Panc1 (cell line): Measurements from ENCODE around the gene FBXO24. TPM values are rescaled to one million over a fixed set of nuclear protein-coding genes. Genes with fewer than 3 reads are reported as not detected.
A peak's percentile ranks its signal among the peaks of the same experiment; 100 is the strongest.

Experiments
- ATAC-seq: fragments of 200-7000 bp; cut with Tn5 transposase; 2 replicates; pipeline ENCODE4 v1.9.1; 2020; ENCODE audit warnings: mild to moderate bottlenecking, moderate library complexity
- BruUV-seq: library from RNA; stranded (reverse); fragments of 400-500 nt; replicated peaks from 2 replicates; lab custom pipeline; 2021; lab: Mats Ljungman, UMichigan
- CTCF ChIA-PET: fragments of 300-600 bp; sonication (Branson Sonifier 250); formaldehyde crosslinking; loops from one replicate; lab custom pipeline; 2022; ENCODE audit warnings: antibody characterized with exemption; lab: Charles Lee
- POLR2A ChIA-PET: fragments of 300-600 bp; sonication (Branson Sonifier 250); formaldehyde crosslinking; loops from one replicate; lab custom pipeline; 2022; ENCODE audit warnings: antibody characterized with exemption; lab: Charles Lee
- DNase-seq: peaks from one replicate; pipeline ENCODE4 v3.0.0-alpha.2; 2010; ENCODE audit warnings: low read depth, low spot score
- H3K27ac ChIP-seq: 2 replicates; pipeline ENCODE4 v1.5.1; 2011; ENCODE audit warnings: mild to moderate bottlenecking, low read length, inconsistent platforms
- H3K27me3 ChIP-seq: fragments of 200-500 bp; sonication (Bioruptor generic); 2 replicates; pipeline ENCODE4 v1.6.0; 2014; ENCODE audit warnings: low read length, inconsistent platforms; ENCODE audit not compliant: control insufficient read depth, insufficient read depth
- H3K36me3 ChIP-seq: fragments of 200-500 bp; sonication (Bioruptor generic); 2 replicates; pipeline ENCODE4 v1.5.1; 2014; ENCODE audit warnings: inconsistent platforms, mild to moderate bottlenecking, low read length, moderate library complexity; ENCODE audit not compliant: control insufficient read depth, insufficient read depth
- H3K4me1 ChIP-seq: 2 replicates; pipeline ENCODE4 v1.5.1; 2011; ENCODE audit warnings: inconsistent platforms, mild to moderate bottlenecking, low read length, moderate library complexity; ENCODE audit not compliant: control insufficient read depth, insufficient read depth
- H3K4me3 ChIP-seq, 2 experiments: 2 replicates each; pipeline ENCODE4 v1.5.1; 2011 to 2012; ENCODE audit warnings: low read depth in 2 of 2, low read length in 2 of 2, mild to moderate bottlenecking in 2 of 2, inconsistent platforms in 1 of 2, moderate library complexity in 1 of 2
- H3K9me3 ChIP-seq: fragments of 200-500 bp; sonication (Bioruptor generic); 2 replicates; pipeline ENCODE4 v1.5.1; 2014; ENCODE audit warnings: low read depth, mild to moderate bottlenecking, inconsistent platforms, low read length, moderate library complexity; ENCODE audit not compliant: control insufficient read depth, insufficient read depth
- CTCF ChIP-seq: fragments of 450-650 bp; IDR thresholded peaks from 2 replicates; pipeline ENCODE4 v1.5.1; 2017; ENCODE audit warnings: mild to moderate bottlenecking
- POLR2AphosphoS5 ChIP-seq: IDR thresholded peaks from 2 replicates; pipeline ENCODE4 v1.6.1; 2012; ENCODE audit warnings: mild to moderate bottlenecking, low read depth, low read length, moderate library complexity
- REST ChIP-seq, 2 experiments: IDR thresholded peaks; 2 replicates each; pipeline ENCODE4 v1.6.1; 2011 to 2012; ENCODE audit warnings: low read depth in 2 of 2, control low read depth in 1 of 2, low read length in 1 of 2, mild to moderate bottlenecking in 1 of 2, moderate library complexity in 1 of 2; ENCODE audit not compliant: insufficient read depth in 1 of 2
- SIN3A ChIP-seq: IDR thresholded peaks from 2 replicates; pipeline ENCODE4 v1.6.1; 2012; ENCODE audit warnings: low read depth, mild to moderate bottlenecking, low read length, moderate library complexity, borderline replicate concordance; ENCODE audit not compliant: insufficient read depth
- TCF7L2 ChIP-seq: IDR thresholded peaks from 2 replicates; pipeline ENCODE4 v1.6.1; 2011; ENCODE audit warnings: mild to moderate bottlenecking, low read depth, low read length, inconsistent platforms
- in situ Hi-C: cut with HindIII; loops from 2 replicates; pipeline ENCODE4 v1.10.0; 2016; ENCODE audit warnings: low sequenced_read_pairs, low pct_unique_long_range_greater_than_20kb
- intact Hi-C: fragments of 100-400 bp; cut with micrococcal nuclease; formaldehyde crosslinking; loops from one replicate; pipeline ENCODE4 v1.10.0; 2022; ENCODE audit not compliant: unreplicated experiment
- total RNA-seq: library from RNA; stranded (reverse); gene quantifications from one replicate; pipeline ENCODE4 v1.2.1, GENCODE V29; 2021; ENCODE audit not compliant: unreplicated experiment

Gene FBXO24
- total RNA-seq, 1 experiment from 2014 or later, result 0.59 TPM

GRCh38 chr7:100630066-100630465 lies 43.9 kb downstream of the FBXO24 start:
- no peaks in the 10 kb centered on the region; the same call in 1 of the 2 replicates for H3K36me3 ChIP-seq
- intact Hi-C loops (loop anchor here (10.0 kb wide), 1 partner anchor 55 kb away; no protein-coding TSS in a partner anchor), in situ Hi-C loops (no loop called here)
- no peak for TF ChIP-seq CTCF
- no peak for TF ChIP-seq POLR2AphosphoS5
- no TSS peak for BruUV-seq
- ChIA-PET POLR2A (interaction anchor here (0.6 kb wide), 1 partner anchor 11 kb away, joined by 10 read pairs; no protein-coding TSS in a partner anchor), CTCF (no interaction called here)
- H3K27me3 ChIP-seq, result no peaks in the 10 kb centered on the region
- no peaks in the 10 kb centered on the region for H3K4me1 ChIP-seq
- H3K4me3 ChIP-seq, result no peak overlapping the region
- H3K9me3 ChIP-seq, result no peaks in the 10 kb centered on the region
- no peak overlapping the region for H3K27ac ChIP-seq
- DNase-seq, result no peak
- no peak for ATAC-seq

GRCh38 chr7:100632951-100633717 lies 47.0 kb downstream of the FBXO24 start:
- TF ChIP-seq CTCF, result peak; percentile 74
- TF ChIP-seq SIN3A, result no peak
- TF ChIP-seq TCF7L2, result no peak
- no peak for TF ChIP-seq POLR2AphosphoS5
- peak in 1 of 2 experiments; percentile 59; a peak in 1 of 4 replicates for TF ChIP-seq REST (IDR thresholded peaks at IDR 0.05; ENCODE audit: insufficient read depth in 1 of 2, low read depth in 2 of 2, low read length in 1 of 2)
- intact Hi-C loops, result loop anchor here (10.0 kb wide), 1 partner anchor 52 kb away; no protein-coding TSS in a partner anchor
- POLR2A ChIA-PET, result interaction anchor here (0.7 kb wide), 1 partner anchor 24 kb away, joined by 13 read pairs; no protein-coding TSS in a partner anchor
- H3K4me3 ChIP-seq, result peak overlapping the region; percentile 59 to 62
- ATAC-seq (peak; percentile 85), DNase-seq (no peak)
- no TSS peak for BruUV-seq
- H3K27me3 ChIP-seq, result no peaks in the 10 kb centered on the region
- in situ Hi-C loops, result no loop called here
- CTCF ChIA-PET, result interaction anchor here (0.6 to 1.2 kb wide), 8 partner anchors 13 to 69 kb away, joined by 3 to 6 read pairs (median 4); partner anchors contain the start of genes FBXO24, LRCH4 and MOSPD3
- no peaks in the 10 kb centered on the region for H3K4me1 ChIP-seq
- H3K9me3 ChIP-seq, result no peaks in the 10 kb centered on the region
- no peaks in the 10 kb centered on the region; the same call in 1 of the 2 replicates for H3K36me3 ChIP-seq
- H3K27ac ChIP-seq, result peak overlapping the region; percentile 76
